Kidney (tissue), 14 donors: ENCODE data around the gene ENOX1. TPM values are rescaled to one million over a fixed set of nuclear protein-coding genes. Genes with fewer than 3 reads are reported as not detected.
"Not testable (repeated sequence)": the region's sequence is repeated elsewhere in the genome, so short reads cannot be mapped to it uniquely, and the experiment has no call there.

Source experiments
- DNase-seq, 5 donors: peaks; one replicate each; pipeline ENCODE4 v3.0.0-alpha.2; 2013 to 2020
- FAIRE-seq: peaks from 2 replicates; lab custom pipeline; 2012; peaks lifted over from hg19 to GRCh38; lab: Jason Lieb, UNC
- H3K27ac ChIP-seq, 2 donors: one replicate each; pipeline ENCODE4 v1.7.0; 2013; ENCODE audit warnings: low read depth in 2 of 2, low read length in 2 of 2, inconsistent platforms in 1 of 2
- H3K27me3 ChIP-seq: one replicate; pipeline ENCODE4 v1.7.1; 2013; ENCODE audit warnings: low read length, inconsistent platforms; ENCODE audit not compliant: control insufficient read depth, insufficient read depth
- H3K36me3 ChIP-seq, 3 donors: one replicate each; pipeline versions ENCODE4 v1.7.0 to v1.7.1; 2013; ENCODE audit warnings: low read length in 3 of 3, control low read depth in 1 of 3, inconsistent platforms in 1 of 3; ENCODE audit not compliant: insufficient read depth in 3 of 3, control insufficient read depth in 2 of 3
- H3K4me1 ChIP-seq, 3 donors: one replicate each; pipeline versions ENCODE4 v1.7.0 to v1.7.1; 2013; ENCODE audit warnings: low read length in 3 of 3, inconsistent platforms in 1 of 3, low read depth in 1 of 3; ENCODE audit not compliant: control insufficient read depth in 2 of 3, insufficient read depth in 2 of 3
- H3K4me3 ChIP-seq, 3 donors: one replicate each; pipeline versions ENCODE4 v1.7.0 to v1.8.1; 2013; ENCODE audit warnings: low read length in 3 of 3, control low read depth in 1 of 3, inconsistent platforms in 1 of 3
- H3K9ac ChIP-seq, 3 donors: one replicate each; pipeline versions ENCODE4 v1.7.0 to v1.7.1; 2013; ENCODE audit warnings: low read length in 3 of 3, control low read depth in 1 of 3, inconsistent platforms in 1 of 3
- H3K9me3 ChIP-seq, 3 donors: one replicate each; pipeline versions ENCODE4 v1.7.0 to v1.7.1; 2013; ENCODE audit warnings: low read length in 3 of 3, control low read depth in 1 of 3, inconsistent platforms in 1 of 3; ENCODE audit not compliant: control insufficient read depth in 2 of 3, insufficient read depth in 1 of 3
- CTCF ChIP-seq: IDR thresholded peaks from 3 replicates; pipeline ENCODE4 v1.5.1; 2012; ENCODE audit warnings: mild to moderate bottlenecking, moderate library complexity, borderline replicate concordance; ENCODE audit not compliant: insufficient read depth; ENCODE audit errors: extremely low read depth
- intact Hi-C: fragments of 100-400 bp; cut with DNase I; formaldehyde crosslinking; loops from one replicate; pipeline ENCODE4 v1.11.1; 2022
- polyA plus RNA-seq: library from polyadenylated mRNA; stranded (reverse); fragments of 350-450 nt; fragmentation: Illumina TruSeq; extraction: RNeasy Lipid Tissue Mini Kit (QIAGEN cat#74804); gene quantifications from one replicate; pipeline ENCODE4 v1.2.3, GENCODE V29; 2014; ENCODE audit warnings: low read depth, low replicate concordance; ENCODE audit not compliant: insufficient read depth
- total RNA-seq: library from RNA; stranded (reverse); fragmentation: NEBNext Ultra II Directional; extraction: Animal tissue kit (Norgen Biotek cat#: 25700); gene quantifications from one replicate; pipeline ENCODE4 v1.2.1, GENCODE V29; 2021
- donor health status: control.
- donor health status: control.
- donor health status: control.
- donor health status: control.
- donor health status: control.
- donor health status: DM: yes; HTN: yes; CAD: no.
- donor health status: Normal renal cell carcinoma (clear cell type).

Gene ENOX1
- total and polyA plus RNA-seq, 2 donors from 2014 or later = 4.9 to 6.8 TPM

GRCh38 chr13:43425234-43425633 lies 361.5 kb downstream of the ENOX1 start:
- H3K36me3 ChIP-seq = no peaks in the 10 kb centered on the region
- TF ChIP-seq CTCF = no peak
- peaks cover 0 to 5% (median 1%) of the 10 kb centered on the region in 3 donors for H3K9me3 ChIP-seq
- no peaks in the 10 kb centered on the region for H3K4me1 ChIP-seq
- no peaks in the 10 kb centered on the region for H3K27me3 ChIP-seq
- intact Hi-C loops = no loop called here
- H3K4me3 ChIP-seq = no peak overlapping the region
- DNase-seq (no peak), FAIRE-seq (no peak)
- H3K9ac ChIP-seq = no peak overlapping the region
- no peak overlapping the region for H3K27ac ChIP-seq

GRCh38 chr13:43424412-43424811 lies 362.4 kb downstream of the ENOX1 start:
- Histone ChIP-seq H3K27ac (no peak overlapping the region), H3K4me3 (no peak overlapping the region), H3K9ac (no peak overlapping the region), H3K27me3 (no peaks in the 10 kb centered on the region), H3K36me3 (no peaks in the 10 kb centered on the region), H3K4me1 (no peaks in the 10 kb centered on the region), H3K9me3 (peaks cover 0 to 7% (median 3%) of the 10 kb centered on the region in 3 donors)
- DNase-seq (peak in 3 of 5 donors; percentile 39 to 62 (median 43)), FAIRE-seq (peak; percentile 17)
- intact Hi-C loops = no loop called here
- TF ChIP-seq CTCF = no peak

GRCh38 chr13:43422116-43422515 lies 364.7 kb downstream of the ENOX1 start:
- no peaks in the 10 kb centered on the region for H3K27me3 ChIP-seq
- no peak overlapping the region for H3K9ac ChIP-seq
- intact Hi-C loops = no loop called here
- DNase-seq (no peak), FAIRE-seq (no peak)
- H3K27ac ChIP-seq = no peak overlapping the region
- H3K36me3 ChIP-seq = no peaks in the 10 kb centered on the region
- TF ChIP-seq CTCF = no peak
- no peak overlapping the region for H3K4me3 ChIP-seq
- no peaks in the 10 kb centered on the region for H3K4me1 ChIP-seq
- peaks cover 0 to 7% (median 3%) of the 10 kb centered on the region in 3 donors for H3K9me3 ChIP-seq

GRCh38 chr13:43416842-43417241 lies 369.9 kb downstream of the ENOX1 start:
- DNase-seq, intact Hi-C loops, H3K4me3 ChIP-seq, H3K4me1 ChIP-seq, H3K9ac ChIP-seq, H3K27ac ChIP-seq, FAIRE-seq, H3K27me3 ChIP-seq, H3K9me3 ChIP-seq, H3K36me3 ChIP-seq: not testable (repeated sequence)

GRCh38 chr13:43416408-43416807 lies 370.4 kb downstream of the ENOX1 start:
- peak in 1 of 5 donors; percentile 60 for DNase-seq
- H3K9ac ChIP-seq, H3K36me3 ChIP-seq, H3K4me1 ChIP-seq, H3K27ac ChIP-seq, H3K9me3 ChIP-seq, intact Hi-C loops, H3K27me3 ChIP-seq, H3K4me3 ChIP-seq, FAIRE-seq: not testable (repeated sequence)

GRCh38 chr13:43415903-43416391 lies 370.8 kb downstream of the ENOX1 start:
- H3K4me3 ChIP-seq, H3K27ac ChIP-seq, H3K9ac ChIP-seq, FAIRE-seq, H3K36me3 ChIP-seq, intact Hi-C loops, H3K27me3 ChIP-seq, H3K4me1 ChIP-seq, H3K9me3 ChIP-seq: not testable (repeated sequence)
- peak in 1 of 5 donors; percentile 64 for DNase-seq
